OCI-LY1 (cell line): ENCODE measurements around the gene IL22.

Experiments used
- H2AFZ ChIP-seq: fragments of 200-600 bp; sonication (generic), shearing (Covaris generic); 2 replicates; pipeline ENCODE4 v1.6.0; 2014; ENCODE audit warnings: antibody characterized with exemption, mild to moderate bottlenecking, low read length
- H3F3A ChIP-seq: fragments of 200-600 bp; sonication (generic), shearing (Covaris generic); 2 replicates; pipeline ENCODE4 v1.6.0; 2014; ENCODE audit warnings: mild to moderate bottlenecking, antibody characterized with exemption, low read length, moderate library complexity; ENCODE audit not compliant: insufficient read depth
- H3K27ac ChIP-seq: fragments of 200-600 bp; sonication (generic); 2 replicates; pipeline ENCODE4 v1.5.1; 2014; ENCODE audit warnings: low read length, mixed run types, mild to moderate bottlenecking, low read depth; ENCODE audit not compliant: poor library complexity, severe bottlenecking
- H3K27me3 ChIP-seq: fragments of 200-600 bp; sonication (generic); 2 replicates; pipeline ENCODE4 v1.6.0; 2014; ENCODE audit warnings: antibody characterized with exemption, mild to moderate bottlenecking, low read length, moderate library complexity; ENCODE audit not compliant: insufficient read depth
- H3K36me3 ChIP-seq: fragments of 200-600 bp; sonication (generic); 2 replicates; pipeline ENCODE4 v1.6.1; 2014; ENCODE audit warnings: mild to moderate bottlenecking, antibody characterized with exemption, low read length, moderate library complexity, mixed read lengths; ENCODE audit not compliant: insufficient read depth
- H3K4me1 ChIP-seq: fragments of 200-600 bp; sonication (generic); 2 replicates; pipeline ENCODE4 v1.5.1; 2014; ENCODE audit warnings: mild to moderate bottlenecking, low read length, moderate library complexity; ENCODE audit not compliant: insufficient read depth, severe bottlenecking
- H3K4me2 ChIP-seq: fragments of 200-600 bp; sonication (generic), shearing (Covaris generic); 2 replicates; pipeline ENCODE4 v1.6.1; 2014; ENCODE audit warnings: low read length
- H3K4me3 ChIP-seq: fragments of 200-600 bp; sonication (generic); 2 replicates; pipeline ENCODE4 v1.5.1; 2014; ENCODE audit warnings: low read length, low read depth, mild to moderate bottlenecking, mixed read lengths; ENCODE audit not compliant: poor library complexity, severe bottlenecking
- H3K79me2 ChIP-seq: fragments of 200-600 bp; shearing (Covaris generic); 2 replicates; pipeline ENCODE4 v1.6.1; 2016; ENCODE audit warnings: mixed run types, low read length, mixed read lengths; ENCODE audit not compliant: insufficient read depth
- H3K9ac ChIP-seq: fragments of 200-600 bp; sonication (generic), shearing (Covaris generic); 2 replicates; pipeline ENCODE4 v1.6.1; 2014; ENCODE audit warnings: mild to moderate bottlenecking, low read length, mixed read lengths
- H3K9me2 ChIP-seq: fragments of 200-600 bp; sonication (generic), shearing (Covaris generic); 2 replicates; pipeline ENCODE4 v1.6.1; 2014; ENCODE audit warnings: low read depth, mild to moderate bottlenecking, low read length, mixed read lengths
- H3K9me3 ChIP-seq: fragments of 200-600 bp; shearing (Covaris generic); 2 replicates; pipeline ENCODE4 v1.6.1; 2014; ENCODE audit warnings: low read length, mixed read lengths
- H4K20me1 ChIP-seq: fragments of 200-600 bp; sonication (generic), shearing (Covaris generic); 2 replicates; pipeline ENCODE4 v1.6.0; 2016; ENCODE audit warnings: mild to moderate bottlenecking, low read length; ENCODE audit not compliant: insufficient read depth
- CTCF ChIP-seq: fragments of 200-600 bp; sonication (generic), shearing (Covaris generic); IDR thresholded peaks from 2 replicates; pipeline ENCODE4 v1.5.1; 2017; ENCODE audit warnings: mild to moderate bottlenecking, antibody characterized with exemption, low read length, moderate library complexity, mixed read lengths
- EZH2 ChIP-seq: fragments of 200-600 bp; sonication (generic), shearing (Covaris generic); IDR thresholded peaks from 2 replicates; pipeline ENCODE4 v1.8.0; 2017; ENCODE audit warnings: borderline replicate concordance, mixed run types, mild to moderate bottlenecking, antibody characterized with exemption, low read length, moderate library complexity, mixed read lengths

The IL22 gene

GRCh38 chr12:68250454-68250853 lies 3.0 kb downstream of the IL22 start:
- no peaks in the 10 kb centered on the region for H3K4me1 ChIP-seq
- H3K9me2 ChIP-seq = no peaks in the 10 kb centered on the region
- no peak overlapping the region for H3K4me2 ChIP-seq
- H4K20me1 ChIP-seq = no peaks in the 10 kb centered on the region
- no peak overlapping the region for H3K27ac ChIP-seq
- no peaks in the 10 kb centered on the region for H3K27me3 ChIP-seq
- no peak overlapping the region for H3K9ac ChIP-seq
- no peak overlapping the region for H2AFZ ChIP-seq
- H3F3A ChIP-seq = no peaks in the 10 kb centered on the region
- no peak for TF ChIP-seq CTCF
- no peak for TF ChIP-seq EZH2
- no peak overlapping the region for H3K4me3 ChIP-seq
- no peaks in the 10 kb centered on the region for H3K36me3 ChIP-seq
- no peaks in the 10 kb centered on the region for H3K9me3 ChIP-seq
- no peaks in the 10 kb centered on the region for H3K79me2 ChIP-seq

- H3F3A ChIP-seq = no peaks in the 10 kb centered on the region
- TF ChIP-seq EZH2 (no peak), CTCF (no peak)
- no peak overlapping the region for H3K9ac ChIP-seq
- H3K79me2 ChIP-seq = no peaks in the 10 kb centered on the region
- H4K20me1 ChIP-seq = no peaks in the 10 kb centered on the region
- H3K9me2 ChIP-seq = no peaks in the 10 kb centered on the region
- H3K4me1 ChIP-seq = no peaks in the 10 kb centered on the region
- H3K9me3 ChIP-seq = no peaks in the 10 kb centered on the region
- no peak overlapping the region for H2AFZ ChIP-seq
- H3K27me3 ChIP-seq = no peaks in the 10 kb centered on the region
- H3K36me3 ChIP-seq = no peaks in the 10 kb centered on the region
- H3K4me3 ChIP-seq = no peak overlapping the region
- H3K27ac ChIP-seq = no peak overlapping the region
- H3K4me2 ChIP-seq = no peak overlapping the region
Measured at GRCh38 chr12:68247785-68248184, 5.6 kb downstream of the IL22 start.

- TF ChIP-seq EZH2 = no peak
- TF ChIP-seq CTCF = no peak
- no peaks in the 10 kb centered on the region for H3K36me3 ChIP-seq
- H2AFZ ChIP-seq = no peak overlapping the region
- H3K27me3 ChIP-seq = no peaks in the 10 kb centered on the region
- no peaks in the 10 kb centered on the region for H3F3A ChIP-seq
- no peak overlapping the region for H3K27ac ChIP-seq
- no peaks in the 10 kb centered on the region for H3K9me3 ChIP-seq
- H3K4me3 ChIP-seq = no peak overlapping the region
- H3K9me2 ChIP-seq = no peaks in the 10 kb centered on the region
- H4K20me1 ChIP-seq = no peaks in the 10 kb centered on the region
- H3K9ac ChIP-seq = no peak overlapping the region
- peaks cover 1% of the 10 kb centered on the region for H3K4me1 ChIP-seq
- H3K79me2 ChIP-seq = no peaks in the 10 kb centered on the region
- H3K4me2 ChIP-seq = no peak overlapping the region
Measured at GRCh38 chr12:68246350-68246749, 7.1 kb downstream of the IL22 start.
